ENCODE results near the gene MPL.

DNA sequence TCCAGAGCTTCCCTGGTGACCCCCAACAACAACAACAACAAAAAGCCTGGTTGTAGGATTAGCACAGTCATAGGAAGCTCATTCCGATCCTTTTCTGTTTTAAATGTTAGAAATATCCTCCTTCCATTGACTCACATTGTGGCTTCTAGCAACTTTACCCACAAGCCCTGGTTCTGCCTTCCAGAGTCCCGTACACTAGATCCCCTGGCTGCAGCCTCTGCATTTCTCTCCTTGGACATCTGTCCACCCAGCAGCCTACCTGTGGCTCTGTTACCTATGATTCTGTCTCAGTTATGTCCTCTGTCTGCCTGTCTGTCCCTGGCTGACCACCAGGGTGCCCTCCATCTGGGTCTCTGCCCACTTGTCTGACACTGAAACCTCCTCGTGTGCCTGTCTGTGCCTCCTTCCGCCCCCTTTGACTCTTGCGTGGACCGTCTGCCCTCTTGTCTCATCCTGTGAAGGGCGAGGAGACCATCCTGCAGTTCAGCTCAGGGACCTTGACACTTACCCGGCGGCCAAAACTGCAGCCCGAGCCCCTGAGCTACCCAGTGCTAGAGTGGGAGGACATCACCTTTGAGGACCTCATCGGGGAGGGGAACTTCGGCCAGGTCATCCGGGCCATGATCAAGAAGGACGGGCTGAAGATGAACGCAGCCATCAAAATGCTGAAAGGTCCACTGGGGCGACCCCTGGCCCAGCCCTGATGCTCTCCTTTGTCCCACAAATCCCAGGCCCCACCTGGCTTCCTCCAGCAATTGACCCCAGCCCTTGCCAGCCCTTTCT is 20.7 kb upstream of the MPL start:
- TF ChIP-seq, protein P1, sequence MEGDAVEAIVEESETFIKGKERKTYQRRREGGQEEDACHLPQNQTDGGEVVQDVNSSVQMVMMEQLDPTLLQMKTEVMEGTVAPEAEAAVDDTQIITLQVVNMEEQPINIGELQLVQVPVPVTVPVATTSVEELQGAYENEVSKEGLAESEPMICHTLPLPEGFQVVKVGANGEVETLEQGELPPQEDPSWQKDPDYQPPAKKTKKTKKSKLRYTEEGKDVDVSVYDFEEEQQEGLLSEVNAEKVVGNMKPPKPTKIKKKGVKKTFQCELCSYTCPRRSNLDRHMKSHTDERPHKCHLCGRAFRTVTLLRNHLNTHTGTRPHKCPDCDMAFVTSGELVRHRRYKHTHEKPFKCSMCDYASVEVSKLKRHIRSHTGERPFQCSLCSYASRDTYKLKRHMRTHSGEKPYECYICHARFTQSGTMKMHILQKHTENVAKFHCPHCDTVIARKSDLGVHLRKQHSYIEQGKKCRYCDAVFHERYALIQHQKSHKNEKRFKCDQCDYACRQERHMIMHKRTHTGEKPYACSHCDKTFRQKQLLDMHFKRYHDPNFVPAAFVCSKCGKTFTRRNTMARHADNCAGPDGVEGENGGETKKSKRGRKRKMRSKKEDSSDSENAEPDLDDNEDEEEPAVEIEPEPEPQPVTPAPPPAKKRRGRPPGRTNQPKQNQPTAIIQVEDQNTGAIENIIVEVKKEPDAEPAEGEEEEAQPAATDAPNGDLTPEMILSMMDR (IDR thresholded peaks at IDR 0.05; ENCODE audit: poor library complexity): no peak
- TF ChIP-seq EZH2phosphoT487 (IDR thresholded peaks at IDR 0.05; ENCODE audit: low read depth, severe bottlenecking, unreplicated experiment) (no peak), EZH2 (IDR thresholded peaks at IDR 0.05; ENCODE audit: borderline replicate concordance) (no peak)

Data from hepatocyte (in vitro differentiated cells).